HG03342 (cell line): ENCODE results near the gene KDM3B.

Experiments used
- ATAC-seq: cut with Tn5 transposase; IDR thresholded peaks from one replicate; pipeline ENCODE4 v1.9.1; 2021; ENCODE audit warnings: mild to moderate bottlenecking, moderate library complexity; ENCODE audit not compliant: unreplicated experiment

KDM3B gene

DNA sequence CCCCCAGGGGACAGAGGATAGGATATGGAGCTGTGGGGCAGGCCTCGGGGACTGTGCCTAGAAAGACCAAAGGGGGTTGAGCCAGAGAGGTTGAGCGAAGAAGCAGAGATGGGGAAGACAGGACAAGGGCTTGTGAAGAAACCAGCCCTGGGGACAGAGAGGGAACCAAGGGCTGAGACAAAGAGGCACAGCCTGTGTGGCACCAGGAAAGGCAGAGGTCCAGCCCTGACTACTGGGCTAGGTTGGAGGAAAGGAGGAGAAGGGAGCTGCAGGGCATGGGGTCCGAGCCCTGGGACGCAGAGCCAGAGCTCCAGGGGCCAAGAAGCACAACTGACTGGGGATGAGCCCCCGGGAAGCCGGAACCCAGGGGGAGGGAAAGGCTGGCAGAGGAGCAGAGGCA is 95.6 kb downstream of the KDM3B start:
- no peak for ATAC-seq

DNA sequence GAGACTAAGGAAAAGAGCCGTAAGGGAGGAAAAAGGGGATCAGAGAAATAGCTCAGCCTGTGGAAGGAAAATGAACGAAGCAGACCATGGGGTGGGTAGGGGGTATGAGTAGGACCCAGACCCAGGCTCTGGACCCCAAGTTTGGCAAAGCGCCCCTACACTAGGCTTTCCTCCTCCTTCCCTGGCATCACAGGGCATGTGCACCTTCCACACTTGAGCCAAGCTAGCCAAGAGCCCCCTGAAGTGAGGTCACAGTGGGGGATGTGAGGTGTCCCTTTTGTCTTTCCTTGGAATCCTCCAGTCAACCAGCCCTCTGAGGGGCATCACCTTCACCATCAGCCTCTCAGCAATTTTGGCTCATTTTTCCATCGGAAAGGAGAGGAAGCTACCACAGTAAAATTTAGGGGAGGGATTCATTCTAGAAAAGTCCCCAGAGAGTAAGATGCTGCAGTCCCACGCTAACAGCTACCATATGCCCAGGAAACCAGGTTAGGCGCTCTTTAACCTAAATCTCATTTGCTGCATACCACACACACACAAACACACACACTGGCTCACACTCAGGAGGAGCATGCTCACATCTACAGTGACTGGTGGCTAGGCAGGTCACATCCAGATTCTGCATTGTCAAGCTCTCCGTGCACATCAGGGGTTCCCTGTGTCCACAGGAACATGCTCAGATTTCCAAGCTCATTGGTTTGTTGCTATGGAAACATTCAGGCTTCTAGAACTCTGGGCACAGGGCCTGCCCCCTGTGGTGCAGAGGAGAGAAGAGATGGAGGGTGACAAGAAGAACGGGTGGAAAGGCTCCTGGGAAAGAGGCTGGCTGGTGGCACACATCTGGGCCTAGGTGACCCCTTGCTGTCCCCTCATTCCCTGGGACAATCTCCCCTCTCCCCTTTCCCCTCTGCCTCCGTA is 96.3 kb downstream of the KDM3B start:
- no peak for ATAC-seq

- peak; percentile 83 for ATAC-seq
Measured at GRCh38 chr5:138449501-138450239, 97.2 kb downstream of the KDM3B start.

GRCh38 chr5:138450971-138451370 is 98.5 kb downstream of the KDM3B start:
- no peak for ATAC-seq

GRCh38 chr5:138452720-138453119 is 100.2 kb downstream of the KDM3B start:
- no peak for ATAC-seq

GRCh38 chr5:138453590-138453989 is 101.1 kb downstream of the KDM3B start:
- ATAC-seq, result no peak

- ATAC-seq, result no peak
Measured at GRCh38 chr5:138454121-138454520, 101.6 kb downstream of the KDM3B start.

DNA sequence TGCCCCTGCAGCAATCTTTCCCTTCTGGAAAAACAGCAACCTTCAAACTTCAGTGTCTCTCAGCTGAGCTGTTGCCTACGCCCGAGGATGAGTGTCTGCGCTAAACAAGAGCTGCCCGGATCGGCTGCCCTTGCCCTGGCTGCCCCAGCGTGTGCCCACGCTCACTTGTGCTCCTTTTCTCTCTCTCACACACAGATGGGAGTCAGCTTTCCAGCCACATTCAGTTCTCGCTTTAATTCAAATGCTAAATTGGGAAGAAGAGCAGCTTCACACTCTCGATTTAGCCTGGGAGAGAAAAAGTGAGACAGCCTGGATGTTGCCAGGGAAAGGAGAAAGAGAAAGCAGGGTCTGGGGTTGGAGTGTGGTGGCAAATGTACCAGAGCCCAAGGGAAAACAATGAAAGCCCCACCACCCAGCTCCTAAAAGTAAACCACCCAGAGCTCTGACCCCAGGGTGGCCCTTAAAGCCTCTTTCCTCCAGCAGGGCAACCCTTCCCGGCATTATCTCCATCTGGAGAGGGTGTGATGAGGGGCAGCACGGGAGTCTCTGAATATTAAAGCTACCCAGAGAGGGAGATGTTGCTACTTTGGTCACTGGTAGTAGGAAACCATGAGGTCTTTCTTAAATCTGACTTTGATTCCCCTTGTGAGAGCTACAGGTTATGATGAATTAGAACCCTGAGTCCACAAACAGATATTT is 102.9 kb downstream of the KDM3B start:
- no peak for ATAC-seq

DNA sequence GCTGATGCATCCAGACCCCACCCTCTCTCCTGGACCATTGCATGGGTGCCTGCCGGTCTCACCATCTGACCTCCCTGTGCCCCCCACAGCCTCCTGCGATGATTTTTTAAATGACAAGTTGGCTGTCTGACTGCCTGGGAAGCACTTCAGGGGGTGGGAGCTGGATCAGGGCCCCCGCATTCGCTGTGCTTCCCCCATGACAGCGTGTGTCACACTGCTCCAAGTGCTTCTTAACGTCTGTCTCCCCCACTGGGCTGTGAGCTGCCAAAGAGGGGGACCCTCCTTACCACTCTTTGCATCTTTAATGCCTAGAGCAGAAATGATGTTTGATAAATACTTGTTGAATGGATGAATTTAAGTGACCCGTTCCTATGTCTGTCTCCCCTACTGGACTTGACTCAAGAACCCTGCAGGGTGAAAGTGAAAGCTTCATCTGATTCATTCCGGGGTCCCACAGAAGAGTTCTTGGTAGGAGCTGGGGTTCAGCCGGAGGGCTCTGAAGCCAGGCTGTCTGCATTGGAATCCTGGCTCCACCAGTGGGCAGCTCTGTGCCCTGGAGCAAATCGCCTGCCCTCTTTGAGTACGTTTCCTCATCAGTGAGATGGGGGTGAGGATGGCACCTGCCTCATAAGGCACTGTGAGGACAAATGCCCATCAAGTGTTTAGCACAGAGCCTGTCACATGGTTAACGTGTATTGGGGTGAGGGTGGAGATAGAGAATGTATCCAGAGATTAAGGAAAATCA is 105.2 kb downstream of the KDM3B start:
- ATAC-seq, result no peak

GRCh38 chr5:138458384-138458783 is 105.9 kb downstream of the KDM3B start:
- no peak for ATAC-seq

DNA sequence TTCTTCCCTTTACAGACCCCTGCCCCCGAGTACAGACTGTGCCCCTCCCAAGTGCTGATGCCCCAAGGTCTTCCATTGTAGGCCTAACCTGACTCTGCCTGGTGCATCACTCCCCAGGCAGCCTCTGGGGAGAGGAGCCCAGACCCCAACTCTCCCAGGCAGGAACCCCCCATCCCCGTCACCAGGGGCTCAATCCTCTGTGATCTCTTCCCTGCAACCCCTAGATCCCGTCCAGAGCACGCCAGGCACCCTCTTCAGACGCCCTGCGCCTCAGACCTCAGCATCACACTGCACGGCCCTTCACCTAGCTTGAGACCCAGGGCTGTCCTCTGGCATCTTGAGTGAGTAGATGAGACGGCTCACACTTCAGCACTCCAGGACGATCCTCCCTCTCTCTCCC is 106.4 kb downstream of the KDM3B start:
- no peak for ATAC-seq

GRCh38 chr5:138459311-138459933 is 106.9 kb downstream of the KDM3B start:
- peak; percentile 30 for ATAC-seq

- ATAC-seq, result no peak
Measured at GRCh38 chr5:138460032-138460693, 107.7 kb downstream of the KDM3B start.

DNA sequence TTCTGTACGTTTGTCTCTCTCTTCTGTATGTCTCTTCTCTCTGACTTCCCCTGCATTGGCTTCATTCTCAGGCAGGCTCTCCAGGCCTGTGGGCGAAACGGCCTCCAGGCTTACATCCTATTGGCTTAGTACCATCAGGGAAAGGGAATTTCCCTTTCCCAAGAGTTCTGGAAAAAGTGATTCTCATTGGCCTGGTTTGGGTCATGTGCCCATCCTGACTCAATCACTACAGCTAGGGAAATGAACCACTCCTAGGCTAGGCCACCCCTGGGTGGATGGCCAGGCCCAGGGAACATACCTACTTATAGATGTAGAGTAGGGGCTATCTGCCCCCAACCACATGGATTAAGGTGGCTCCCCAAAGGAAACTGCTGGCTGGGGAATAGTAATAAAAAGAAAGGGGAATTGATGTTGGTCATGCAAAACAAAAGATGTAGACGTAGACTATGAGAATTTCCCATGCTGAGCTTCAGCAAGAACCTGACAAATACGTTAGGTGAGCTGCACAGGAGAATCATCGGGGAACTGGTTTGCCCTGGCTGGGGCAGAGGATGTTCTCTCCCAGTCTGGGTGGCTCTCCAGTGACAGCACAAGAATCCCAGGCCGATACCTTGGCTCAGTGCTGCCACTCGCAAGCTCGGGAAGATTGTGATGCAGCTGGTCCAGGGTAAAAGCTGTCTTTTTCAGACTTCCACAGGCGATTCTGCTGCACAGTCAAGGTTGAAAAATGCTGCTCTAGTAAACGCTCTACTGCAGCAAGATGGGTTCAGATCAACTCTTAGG is 109.0 kb downstream of the KDM3B start:
- no peak for ATAC-seq

DNA sequence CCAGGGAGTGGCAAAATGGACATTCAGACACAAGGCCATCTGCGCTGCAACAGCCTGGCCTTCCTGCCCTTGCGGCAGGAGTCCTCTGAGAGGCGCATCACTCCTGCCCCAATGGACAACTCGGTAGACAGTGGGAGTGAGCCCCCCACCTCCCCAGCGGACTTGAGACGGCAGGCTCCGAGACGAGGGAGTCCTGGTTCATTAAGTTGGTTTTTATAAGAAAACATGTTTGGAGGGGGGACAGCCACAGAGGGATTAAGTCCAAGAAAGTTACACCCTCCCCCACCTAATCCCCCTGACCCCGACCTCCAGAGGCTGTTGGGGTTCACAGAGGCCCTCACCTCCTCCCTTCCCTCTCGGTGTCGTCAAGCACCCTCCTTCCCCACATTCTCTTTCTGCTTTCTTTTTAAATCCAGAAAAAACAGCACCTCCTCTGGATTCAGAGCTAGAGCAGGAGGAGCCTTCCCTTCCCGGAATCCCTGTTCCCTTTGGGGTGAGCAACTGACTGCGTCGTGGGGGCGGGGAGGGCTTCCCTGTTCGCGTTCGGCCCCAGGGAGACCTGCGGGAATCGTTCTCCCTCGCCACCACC is 111.0 kb downstream of the KDM3B start:
- ATAC-seq, result no peak

- peak; percentile 41 for ATAC-seq
Measured at GRCh38 chr5:138464008-138464387, 111.5 kb downstream of the KDM3B start.

- peak; percentile 71 for ATAC-seq
Measured at GRCh38 chr5:138464388-138465260, 112.1 kb downstream of the KDM3B start.
